ENCODE measurements around the gene ASTL.

ASTL gene

GRCh38 chr2:96129528-96130120 lies 8.7 kb downstream of the ASTL start:
- DNase-seq (ENCODE audit: low read depth) = no peak

- DNase-seq (ENCODE audit: low read depth) = no peak
Observed at GRCh38 chr2:96128456-96128855, 9.8 kb downstream of the ASTL start.

- DNase-seq (ENCODE audit: low read depth) = no peak
Observed at GRCh38 chr2:96124406-96125265, 13.7 kb downstream of the ASTL start.

- no peak for DNase-seq (ENCODE audit: low read depth)
Observed at GRCh38 chr2:96123936-96124335, 14.4 kb downstream of the ASTL start.

- DNase-seq (ENCODE audit: low read depth) = no peak
Observed at GRCh38 chr2:96123290-96123689, 15.0 kb downstream of the ASTL start.

- DNase-seq (ENCODE audit: low read depth) = no peak
Observed at GRCh38 chr2:96122391-96122790, 15.9 kb downstream of the ASTL start.

GRCh38 chr2:96121414-96121813 lies 16.9 kb downstream of the ASTL start:
- DNase-seq (ENCODE audit: low read depth) = no peak

GRCh38 chr2:96120991-96121390 lies 17.3 kb downstream of the ASTL start:
- no peak for DNase-seq (ENCODE audit: low read depth)

- DNase-seq (ENCODE audit: low read depth) = no peak
Observed at GRCh38 chr2:96120091-96120720, 18.1 kb downstream of the ASTL start.

- DNase-seq (ENCODE audit: low read depth) = no peak
Observed at GRCh38 chr2:96119389-96119751, 18.9 kb downstream of the ASTL start.

GRCh38 chr2:96118698-96119388 lies 19.5 kb downstream of the ASTL start:
- no peak for DNase-seq (ENCODE audit: low read depth)

- DNase-seq (ENCODE audit: low read depth) = no peak
Observed at GRCh38 chr2:96117701-96118588, 20.4 kb downstream of the ASTL start.

- DNase-seq (ENCODE audit: low read depth) = peak; percentile 45
Observed at GRCh38 chr2:96116879-96117533, 21.3 kb downstream of the ASTL start.

- peak; percentile 40 for DNase-seq (ENCODE audit: low read depth)
Observed at GRCh38 chr2:96116424-96116878, 21.9 kb downstream of the ASTL start, which contains the start of gene ADRA2B. TSS of gene ADRA2B (minus strand) at chr2:96116571. CDS start at chr2:96116149, 422 bp downstream.

GRCh38 chr2:96115631-96116423 lies 22.5 kb downstream of the ASTL start:
- DNase-seq (ENCODE audit: low read depth) = no peak

- DNase-seq (ENCODE audit: low read depth) = no peak
Observed at GRCh38 chr2:96114903-96115581, 23.3 kb downstream of the ASTL start.

GRCh38 chr2:96114546-96114902 lies 23.8 kb downstream of the ASTL start:
- DNase-seq (ENCODE audit: low read depth) = no peak

- DNase-seq (ENCODE audit: low read depth) = no peak
Observed at GRCh38 chr2:96113951-96114350, 24.4 kb downstream of the ASTL start.

- DNase-seq (ENCODE audit: low read depth) = no peak
Observed at GRCh38 chr2:96113367-96113677, 25.0 kb downstream of the ASTL start.

Measured in stimulated activated CD8-positive, alpha-beta memory T cell treated with anti-CD3 and anti-CD28 coated beads, Interleukin-15, amount 100 ng/mL, for 24 hours (primary cell).